Transverse colon (tissue), 4 donors: Measurements from ENCODE around the gene B9D1.

ENCODE experiments used
- EP300 ChIP-seq: sonication (generic); formaldehyde crosslinking; IDR thresholded peaks from one replicate; pipeline ENCODE4 v1.6.1; 2017; ENCODE audit warnings: antibody characterized with exemption, low read depth
- POLR2AphosphoS5 ChIP-seq, 3 donors: sonication (generic); formaldehyde crosslinking; IDR thresholded peaks; one replicate each; pipeline ENCODE4 v1.6.1; 2016; ENCODE audit warnings: antibody characterized with exemption in 3 of 3
- TF ChIP-seq, protein P1 (sequence below), 5 experiments: fragments of 200-600 bp in 3 of 5; fragments of 450-650 bp in 2 of 5; sonication (generic) in 3 of 5; IDR thresholded peaks; 1 replicate in 2 of 5; 2 replicates in 3 of 5; pipeline ENCODE4 v1.5.1; 2016 to 2017; ENCODE audit warnings: antibody characterized with exemption in 5 of 5, inconsistent platforms in 3 of 5, mild to moderate bottlenecking in 2 of 5, moderate library complexity in 1 of 5

DNA sequence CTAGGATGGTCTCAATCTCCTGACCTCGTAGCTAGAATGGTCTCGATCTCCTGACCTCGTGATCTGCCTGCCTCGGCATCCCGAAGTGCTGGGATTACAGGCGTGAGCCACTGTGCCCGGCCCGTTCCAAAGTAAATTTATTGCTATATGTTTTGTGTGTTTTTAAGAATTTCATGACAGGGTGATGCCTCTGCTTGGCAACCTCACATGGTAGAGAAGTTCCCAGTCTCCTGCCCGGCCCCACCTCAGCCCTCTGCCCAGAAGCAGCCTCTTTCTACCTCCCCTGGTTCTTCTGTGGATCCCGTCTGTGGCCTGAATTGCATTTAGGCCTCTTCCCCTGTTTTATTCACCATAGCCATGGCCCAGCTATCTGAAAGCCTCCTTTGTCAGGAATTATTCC, 55.0 kb downstream of the B9D1 start:
- TF ChIP-seq POLR2AphosphoS5 (IDR thresholded peaks at IDR 0.05) (no peak), EP300 (no peak)
- TF ChIP-seq, protein P1, sequence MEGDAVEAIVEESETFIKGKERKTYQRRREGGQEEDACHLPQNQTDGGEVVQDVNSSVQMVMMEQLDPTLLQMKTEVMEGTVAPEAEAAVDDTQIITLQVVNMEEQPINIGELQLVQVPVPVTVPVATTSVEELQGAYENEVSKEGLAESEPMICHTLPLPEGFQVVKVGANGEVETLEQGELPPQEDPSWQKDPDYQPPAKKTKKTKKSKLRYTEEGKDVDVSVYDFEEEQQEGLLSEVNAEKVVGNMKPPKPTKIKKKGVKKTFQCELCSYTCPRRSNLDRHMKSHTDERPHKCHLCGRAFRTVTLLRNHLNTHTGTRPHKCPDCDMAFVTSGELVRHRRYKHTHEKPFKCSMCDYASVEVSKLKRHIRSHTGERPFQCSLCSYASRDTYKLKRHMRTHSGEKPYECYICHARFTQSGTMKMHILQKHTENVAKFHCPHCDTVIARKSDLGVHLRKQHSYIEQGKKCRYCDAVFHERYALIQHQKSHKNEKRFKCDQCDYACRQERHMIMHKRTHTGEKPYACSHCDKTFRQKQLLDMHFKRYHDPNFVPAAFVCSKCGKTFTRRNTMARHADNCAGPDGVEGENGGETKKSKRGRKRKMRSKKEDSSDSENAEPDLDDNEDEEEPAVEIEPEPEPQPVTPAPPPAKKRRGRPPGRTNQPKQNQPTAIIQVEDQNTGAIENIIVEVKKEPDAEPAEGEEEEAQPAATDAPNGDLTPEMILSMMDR (IDR thresholded peaks at IDR 0.05), result no peak
